GM10248 (cell line): Measurements from ENCODE around the gene CCDC30.

ENCODE experiments used
- CTCF ChIA-PET: fragments of 300-600 bp; sonication (Branson Sonifier 250); formaldehyde crosslinking; extraction: SDS; loops from one replicate; lab custom pipeline; 2021; ENCODE audit warnings: antibody characterized with exemption; lab: Yijun Ruan, JAX
- POLR2A ChIA-PET: fragments of 350-650 bp; sonication (Branson Sonifier 250); formaldehyde crosslinking; extraction: SDS; loops from one replicate; lab custom pipeline; 2020; ENCODE audit warnings: antibody characterized with exemption; lab: Yijun Ruan, JAX
- DNase-seq: peaks from one replicate; pipeline ENCODE4 v3.0.0; 2012; ENCODE audit errors: extremely low spot score
- TF ChIP-seq, protein P1 (sequence below): IDR thresholded peaks from 2 replicates; pipeline ENCODE4 v1.5.1; 2012; ENCODE audit warnings: mild to moderate bottlenecking, low read depth; ENCODE audit errors: extremely low read depth, missing control alignments, control extremely low read depth

The CCDC30 gene

DNA sequence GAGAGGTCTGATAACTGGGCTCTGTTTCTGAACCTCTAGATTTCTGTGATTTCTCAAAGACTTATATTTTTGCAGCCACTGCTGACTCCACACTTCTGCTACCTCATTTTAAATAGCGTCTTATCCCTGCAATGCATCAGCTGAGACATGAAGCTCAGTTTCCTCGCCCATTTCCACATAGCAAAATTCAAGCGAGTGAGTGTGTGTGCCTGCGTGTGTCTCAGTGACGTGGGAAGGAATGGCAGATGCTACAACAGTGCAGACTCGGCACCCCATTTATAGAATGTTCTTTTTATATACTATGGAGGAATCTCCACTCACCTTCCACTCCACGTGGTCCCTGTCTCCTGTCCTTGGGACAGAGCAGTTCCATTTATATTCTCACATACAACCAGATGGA lies 43.0 kb upstream of the CCDC30 start:
- ChIA-PET POLR2A (no interaction called here), CTCF (no interaction called here)
- TF ChIP-seq, protein P1, sequence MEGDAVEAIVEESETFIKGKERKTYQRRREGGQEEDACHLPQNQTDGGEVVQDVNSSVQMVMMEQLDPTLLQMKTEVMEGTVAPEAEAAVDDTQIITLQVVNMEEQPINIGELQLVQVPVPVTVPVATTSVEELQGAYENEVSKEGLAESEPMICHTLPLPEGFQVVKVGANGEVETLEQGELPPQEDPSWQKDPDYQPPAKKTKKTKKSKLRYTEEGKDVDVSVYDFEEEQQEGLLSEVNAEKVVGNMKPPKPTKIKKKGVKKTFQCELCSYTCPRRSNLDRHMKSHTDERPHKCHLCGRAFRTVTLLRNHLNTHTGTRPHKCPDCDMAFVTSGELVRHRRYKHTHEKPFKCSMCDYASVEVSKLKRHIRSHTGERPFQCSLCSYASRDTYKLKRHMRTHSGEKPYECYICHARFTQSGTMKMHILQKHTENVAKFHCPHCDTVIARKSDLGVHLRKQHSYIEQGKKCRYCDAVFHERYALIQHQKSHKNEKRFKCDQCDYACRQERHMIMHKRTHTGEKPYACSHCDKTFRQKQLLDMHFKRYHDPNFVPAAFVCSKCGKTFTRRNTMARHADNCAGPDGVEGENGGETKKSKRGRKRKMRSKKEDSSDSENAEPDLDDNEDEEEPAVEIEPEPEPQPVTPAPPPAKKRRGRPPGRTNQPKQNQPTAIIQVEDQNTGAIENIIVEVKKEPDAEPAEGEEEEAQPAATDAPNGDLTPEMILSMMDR = no peak
- no peak for DNase-seq

DNA sequence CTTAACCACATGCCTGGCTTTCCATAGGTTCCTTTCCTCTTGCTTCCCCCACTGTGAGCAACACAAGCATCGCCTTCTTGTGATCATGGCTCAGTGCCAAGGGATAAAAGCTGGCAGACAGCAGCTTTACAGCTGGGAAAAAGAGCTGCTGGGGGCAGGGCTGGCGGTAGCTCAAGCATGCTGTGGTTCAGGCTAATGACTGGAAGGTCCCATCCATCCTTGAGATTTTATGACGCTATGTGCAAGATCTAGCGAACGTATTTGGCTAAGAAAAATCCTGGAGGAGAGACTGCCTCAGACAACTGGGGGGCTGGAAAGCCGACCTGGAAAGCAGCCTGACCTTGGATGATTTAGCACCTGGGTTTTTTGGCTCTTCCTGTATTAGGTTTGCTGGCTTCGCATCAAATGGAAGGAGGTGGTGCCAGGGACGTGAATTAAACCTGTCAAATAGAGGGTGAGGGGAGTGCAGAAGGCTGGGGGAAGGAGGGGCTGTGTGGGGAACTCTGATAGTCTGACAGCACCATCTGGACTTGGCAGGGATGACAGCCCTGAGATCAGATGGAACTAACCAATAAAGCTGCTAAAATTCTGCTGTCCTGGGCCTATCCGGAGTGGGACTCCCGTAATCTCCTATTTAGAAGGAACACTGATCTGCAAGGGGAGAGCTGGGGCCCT lies 42.0 kb upstream of the CCDC30 start:
- TF ChIP-seq, protein P1 = no peak
- ChIA-PET CTCF (no interaction called here), POLR2A (no interaction called here)
- DNase-seq = no peak

DNA sequence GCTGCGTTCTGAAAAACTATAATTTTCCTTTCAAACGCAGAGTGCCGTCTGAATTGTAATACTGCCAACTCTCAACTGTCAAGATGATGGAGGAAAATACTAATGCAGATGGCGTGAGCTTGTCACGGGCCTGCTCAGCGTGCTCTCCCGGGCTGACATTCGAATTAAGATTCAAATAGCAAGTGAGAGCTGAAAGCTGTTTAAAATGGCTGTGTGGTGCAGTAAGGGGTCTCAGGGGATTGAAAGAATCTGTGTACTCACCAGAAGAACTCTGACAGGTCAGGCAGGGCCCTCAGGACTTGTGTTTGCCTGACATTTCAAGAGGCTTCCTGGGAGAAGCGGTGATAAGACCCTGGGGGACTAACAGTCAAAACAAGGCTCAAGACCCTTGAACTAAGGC lies 40.3 kb upstream of the CCDC30 start:
- POLR2A ChIA-PET = no interaction called here

DNA sequence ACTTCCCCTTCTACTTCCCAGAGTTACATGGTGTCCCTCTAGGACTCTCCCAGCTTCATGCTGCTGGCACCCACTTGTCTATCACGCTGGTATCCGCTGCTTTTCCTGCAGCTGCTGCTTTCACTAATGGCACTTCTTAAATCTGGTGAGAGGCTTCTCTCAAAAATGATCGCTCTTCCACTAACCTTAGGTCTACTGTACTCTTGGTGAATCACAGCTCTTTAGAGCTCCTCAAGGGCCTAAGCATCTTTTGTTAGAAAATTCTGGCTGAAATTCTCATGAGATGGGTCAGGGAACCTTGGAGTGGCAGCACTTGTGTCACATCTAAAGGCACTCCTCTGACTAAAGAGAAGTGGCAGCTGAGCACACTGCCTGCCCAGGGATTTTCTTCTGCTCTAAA lies 39.4 kb upstream of the CCDC30 start:
- DNase-seq = no peak
- ChIA-PET CTCF (interaction anchor here (1.2 kb wide), 1 partner anchor 12 kb away, joined by 3 read pairs; no protein-coding TSS in a partner anchor), POLR2A (no interaction called here)
- TF ChIP-seq, protein P1 = no peak

More for the DNA sequence above, 40.3 kb upstream of the CCDC30 start:
- DNase-seq = no peak
- TF ChIP-seq, protein P1 = no peak
- CTCF ChIA-PET = interaction anchor here (1.2 kb wide), 1 partner anchor 11 kb away, joined by 3 read pairs; no protein-coding TSS in a partner anchor

DNA sequence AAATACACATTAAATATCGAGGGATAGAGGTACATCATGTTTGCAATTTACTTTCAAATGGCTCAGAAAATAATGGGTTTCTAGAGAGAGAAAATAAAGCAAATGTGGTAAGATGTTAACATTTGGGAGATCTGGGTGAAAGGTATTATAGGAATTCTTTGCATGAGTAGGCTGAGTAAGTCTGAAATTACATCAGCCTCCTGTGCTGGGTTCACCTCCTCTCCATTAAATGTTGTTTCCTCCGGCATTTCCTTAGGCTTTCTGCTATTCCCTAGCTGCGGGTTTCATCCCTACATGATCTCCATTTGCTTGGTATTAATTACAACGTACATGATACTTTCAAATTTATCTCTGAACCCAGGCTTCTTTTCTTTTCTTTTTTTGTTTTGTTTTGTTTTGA lies 38.9 kb upstream of the CCDC30 start:
- no peak for DNase-seq
- ChIA-PET CTCF (no interaction called here), POLR2A (no interaction called here)
- TF ChIP-seq, protein P1 = no peak

DNA sequence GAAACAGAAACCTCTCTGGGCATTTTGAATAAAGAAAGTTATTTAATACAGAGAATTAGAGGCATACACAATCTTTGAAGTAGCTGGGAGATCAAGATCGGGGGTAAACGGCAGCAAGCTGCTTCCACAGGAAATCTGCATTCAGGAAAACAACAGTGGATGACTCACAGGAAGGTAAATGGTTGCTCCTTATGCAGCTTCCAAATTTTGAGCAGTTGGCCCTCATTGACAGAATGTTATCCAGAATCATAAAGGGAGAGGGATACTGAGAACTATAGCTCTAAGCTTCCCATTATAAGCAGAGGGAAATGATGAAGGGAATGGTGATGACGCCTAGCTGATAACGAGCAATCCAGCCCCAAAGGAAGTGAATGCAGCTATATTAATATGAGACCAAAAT lies 35.8 kb upstream of the CCDC30 start:
- ChIA-PET POLR2A (no interaction called here), CTCF (interaction anchor here (1.3 kb wide), 1 partner anchor 10 kb away, joined by 4 read pairs; no protein-coding TSS in a partner anchor)
- TF ChIP-seq, protein P1 = no peak
- DNase-seq = no peak
